Astrocyte (in vitro differentiated cells and primary cell): ENCODE data around the gene TMEM8B.

ENCODE experiments used
- CTCF ChIP-seq: IDR thresholded peaks from 2 replicates; pipeline ENCODE4 v1.5.1; 2011; ENCODE audit warnings: low read depth, mild to moderate bottlenecking, inconsistent platforms, low read length, moderate library complexity; ENCODE audit not compliant: insufficient read depth
- EZH2 ChIP-seq: IDR thresholded peaks from 2 replicates; pipeline ENCODE4 v1.6.1; 2012; ENCODE audit warnings: mild to moderate bottlenecking, low read length, inconsistent platforms; ENCODE audit not compliant: insufficient read depth

GRCh38 chr9:35862328-35862727 is 33.3 kb downstream of the TMEM8B start:
- TF ChIP-seq CTCF, result no peak
- no peak for TF ChIP-seq EZH2
